Measurements from ENCODE around the gene SLC38A2.

Gene SLC38A2

GRCh38 chr12:46342562-46343033, 30.0 kb downstream of the SLC38A2 start:
- TF ChIP-seq CTCF (IDR thresholded peaks at IDR 0.05) = peak; percentile 28; the same call in 1 of the 2 replicates

- no peak for TF ChIP-seq CTCF (IDR thresholded peaks at IDR 0.05)
Observed at GRCh38 chr12:46339051-46339450, 33.5 kb downstream of the SLC38A2 start.

GRCh38 chr12:46332260-46332659, 40.3 kb downstream of the SLC38A2 start:
- TF ChIP-seq CTCF (IDR thresholded peaks at IDR 0.05) = no peak

GRCh38 chr12:46320731-46321130, 51.8 kb downstream of the SLC38A2 start:
- TF ChIP-seq CTCF (IDR thresholded peaks at IDR 0.05) = no peak

GRCh38 chr12:46318037-46318436, 54.5 kb downstream of the SLC38A2 start:
- no peak for TF ChIP-seq CTCF (IDR thresholded peaks at IDR 0.05)
